Stromal cell of bone marrow (primary cell): Measurements from ENCODE around the gene OBSCN.

Experiments
- DNase-seq: peaks from one replicate; pipeline ENCODE4 v3.0.0-alpha.2; 2012; ENCODE audit warnings: low read depth

Gene OBSCN

GRCh38 chr1:228359613-228360532 lies 152.0 kb downstream of the OBSCN start:
- no peak for DNase-seq

- no peak for DNase-seq
Observed at GRCh38 chr1:228360533-228361313, 152.9 kb downstream of the OBSCN start.

GRCh38 chr1:228361314-228362140 lies 153.7 kb downstream of the OBSCN start:
- DNase-seq = no peak

- DNase-seq = no peak
Observed at GRCh38 chr1:228362141-228362883, 154.5 kb downstream of the OBSCN start.

- no peak for DNase-seq
Observed at GRCh38 chr1:228362884-228363450, 155.1 kb downstream of the OBSCN start.

- DNase-seq = no peak
Observed at GRCh38 chr1:228363686-228364067, 155.8 kb downstream of the OBSCN start.

GRCh38 chr1:228364068-228364705 lies 156.3 kb downstream of the OBSCN start:
- no peak for DNase-seq

- no peak for DNase-seq
Observed at GRCh38 chr1:228364706-228365213, 156.9 kb downstream of the OBSCN start.

GRCh38 chr1:228365271-228366061 lies 157.6 kb downstream of the OBSCN start:
- no peak for DNase-seq

- DNase-seq = no peak
Observed at GRCh38 chr1:228366062-228366865, 158.4 kb downstream of the OBSCN start.

GRCh38 chr1:228366866-228367741 lies 159.3 kb downstream of the OBSCN start:
- DNase-seq = no peak

- no peak for DNase-seq
Observed at GRCh38 chr1:228367798-228368791, 160.3 kb downstream of the OBSCN start.

GRCh38 chr1:228368801-228369607 lies 161.2 kb downstream of the OBSCN start:
- DNase-seq = no peak

GRCh38 chr1:228369608-228370438 lies 162.0 kb downstream of the OBSCN start:
- DNase-seq = no peak
